ENCODE measurements around the gene CDC42BPA. TPM values are rescaled to one million over a fixed set of nuclear protein-coding genes. Genes with fewer than 3 reads are reported as not detected.

Gene CDC42BPA
- total RNA-seq, 1 experiment from 2014 or later = 32.0 TPM

GRCh38 chr1:227303662-227304061, 14.6 kb downstream of the CDC42BPA start:
- H3K4me2 ChIP-seq (ENCODE audit: low read length) = no peak overlapping the region
- H2AFZ ChIP-seq (ENCODE audit: low read length) = no peak overlapping the region
- H3K9ac ChIP-seq (ENCODE audit: low read length) = no peak overlapping the region
- ChIA-PET CTCF (no interaction called here), POLR2A (ENCODE audit: unreplicated experiment) (no interaction called here)
- H3K27ac ChIP-seq (ENCODE audit: low read length) = no peak overlapping the region
- DNase-seq (no peak), ATAC-seq (no peak)
- peaks cover 26% of the 10 kb centered on the region for H3K4me1 ChIP-seq (ENCODE audit: insufficient read depth, low read length)
- H3K27me3 ChIP-seq (ENCODE audit: low read length) = no peaks in the 10 kb centered on the region
- H4K20me1 ChIP-seq (ENCODE audit: low read length) = 0 out of 2 replicates have a peak, but pooled peaks cover 6% of the 10 kb centered on the region
- no peaks in the 10 kb centered on the region for H3K9me3 ChIP-seq (ENCODE audit: low read length)
- no TSS peak for BruUV-seq (replicated peaks)
- H3K9me2 ChIP-seq (replicated peaks; ENCODE audit: low read length) = no peaks in the 10 kb centered on the region
- H3K36me3 ChIP-seq (ENCODE audit: low read depth, low read length) = no peaks in the 10 kb centered on the region
- intact Hi-C loops (cut with micrococcal nuclease) = no loop called here
- TF ChIP-seq EZH2phosphoT487 (IDR thresholded peaks at IDR 0.05; ENCODE audit: borderline replicate concordance, low read length) = no peak
- TF ChIP-seq EZH2 (IDR thresholded peaks at IDR 0.05; ENCODE audit: low read length, unreplicated experiment) = no peak
- TF ChIP-seq, protein P1, sequence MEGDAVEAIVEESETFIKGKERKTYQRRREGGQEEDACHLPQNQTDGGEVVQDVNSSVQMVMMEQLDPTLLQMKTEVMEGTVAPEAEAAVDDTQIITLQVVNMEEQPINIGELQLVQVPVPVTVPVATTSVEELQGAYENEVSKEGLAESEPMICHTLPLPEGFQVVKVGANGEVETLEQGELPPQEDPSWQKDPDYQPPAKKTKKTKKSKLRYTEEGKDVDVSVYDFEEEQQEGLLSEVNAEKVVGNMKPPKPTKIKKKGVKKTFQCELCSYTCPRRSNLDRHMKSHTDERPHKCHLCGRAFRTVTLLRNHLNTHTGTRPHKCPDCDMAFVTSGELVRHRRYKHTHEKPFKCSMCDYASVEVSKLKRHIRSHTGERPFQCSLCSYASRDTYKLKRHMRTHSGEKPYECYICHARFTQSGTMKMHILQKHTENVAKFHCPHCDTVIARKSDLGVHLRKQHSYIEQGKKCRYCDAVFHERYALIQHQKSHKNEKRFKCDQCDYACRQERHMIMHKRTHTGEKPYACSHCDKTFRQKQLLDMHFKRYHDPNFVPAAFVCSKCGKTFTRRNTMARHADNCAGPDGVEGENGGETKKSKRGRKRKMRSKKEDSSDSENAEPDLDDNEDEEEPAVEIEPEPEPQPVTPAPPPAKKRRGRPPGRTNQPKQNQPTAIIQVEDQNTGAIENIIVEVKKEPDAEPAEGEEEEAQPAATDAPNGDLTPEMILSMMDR (conservative IDR thresholded peaks at IDR 0.05; ENCODE audit: low read depth, low read length) = no peak
- no peak overlapping the region for H3K4me3 ChIP-seq (ENCODE audit: low read length)
- H3F3A ChIP-seq (ENCODE audit: low read length, unreplicated experiment) = no peaks in the 10 kb centered on the region
- H3K79me2 ChIP-seq (ENCODE audit: low read length) = peaks cover 81% of the 10 kb centered on the region

- POLR2A ChIA-PET (ENCODE audit: unreplicated experiment) = no interaction called here
- TF ChIP-seq EZH2phosphoT487 (IDR thresholded peaks at IDR 0.05; ENCODE audit: borderline replicate concordance, low read length) (no peak), EZH2 (IDR thresholded peaks at IDR 0.05; ENCODE audit: low read length, unreplicated experiment) (no peak)
- TF ChIP-seq, protein P1 (conservative IDR thresholded peaks at IDR 0.05; ENCODE audit: low read depth, low read length) = no peak
Observed at GRCh38 chr1:227300682-227301081, 17.6 kb downstream of the CDC42BPA start.

GRCh38 chr1:227299688-227300087, 18.6 kb downstream of the CDC42BPA start:
- Histone ChIP-seq H3K9ac (ENCODE audit: low read length) (no peak overlapping the region), H3K4me3 (ENCODE audit: low read length) (peak overlapping the region; percentile 10; the same call in 1 of the 2 replicates), H3K79me2 (ENCODE audit: low read length) (peaks cover 76% of the 10 kb centered on the region), H3F3A (ENCODE audit: low read length, unreplicated experiment) (no peaks in the 10 kb centered on the region), H3K27me3 (ENCODE audit: low read length) (no peaks in the 10 kb centered on the region), H4K20me1 (ENCODE audit: low read length) (0 out of 2 replicates have a peak, but pooled peaks cover 6% of the 10 kb centered on the region), H3K9me2 (replicated peaks; ENCODE audit: low read length) (no peaks in the 10 kb centered on the region), H3K9me3 (ENCODE audit: low read length) (no peaks in the 10 kb centered on the region), H3K4me1 (ENCODE audit: insufficient read depth, low read length) (peaks cover 22% of the 10 kb centered on the region), H3K27ac (ENCODE audit: low read length) (peak overlapping the region; percentile 18), H3K36me3 (ENCODE audit: low read depth, low read length) (no peaks in the 10 kb centered on the region), H3K4me2 (ENCODE audit: low read length) (peak overlapping the region; percentile 60), H2AFZ (ENCODE audit: low read length) (no peak overlapping the region)
- ChIA-PET CTCF (no interaction called here), POLR2A (ENCODE audit: unreplicated experiment) (interaction anchor here (0.5 kb wide), 1 partner anchor 434 kb away, joined by 3 read pairs; no protein-coding TSS in a partner anchor)
- DNase-seq (peak; percentile 87), ATAC-seq (peak; percentile 95)
- no peak for TF ChIP-seq EZH2 (IDR thresholded peaks at IDR 0.05; ENCODE audit: low read length, unreplicated experiment)
- TF ChIP-seq, protein P1 (conservative IDR thresholded peaks at IDR 0.05; ENCODE audit: low read depth, low read length) = no peak
- TF ChIP-seq EZH2phosphoT487 (IDR thresholded peaks at IDR 0.05; ENCODE audit: borderline replicate concordance, low read length) = no peak
- no TSS peak for BruUV-seq (replicated peaks)
- intact Hi-C loops (cut with micrococcal nuclease) = loop anchor here (1.0 kb wide), 2 partner anchors 16 to 138 kb away; no protein-coding TSS in a partner anchor

More at GRCh38 chr1:227300682-227301081, 17.6 kb downstream of the CDC42BPA start:
- Histone ChIP-seq H3K4me3 (ENCODE audit: low read length) (no peak overlapping the region), H4K20me1 (ENCODE audit: low read length) (0 out of 2 replicates have a peak, but pooled peaks cover 6% of the 10 kb centered on the region), H3K4me1 (ENCODE audit: insufficient read depth, low read length) (peaks cover 22% of the 10 kb centered on the region), H2AFZ (ENCODE audit: low read length) (no peak overlapping the region), H3K79me2 (ENCODE audit: low read length) (peaks cover 78% of the 10 kb centered on the region), H3K9me2 (replicated peaks; ENCODE audit: low read length) (no peaks in the 10 kb centered on the region), H3K4me2 (ENCODE audit: low read length) (no peak overlapping the region), H3K36me3 (ENCODE audit: low read depth, low read length) (no peaks in the 10 kb centered on the region), H3K27me3 (ENCODE audit: low read length) (no peaks in the 10 kb centered on the region), H3K9me3 (ENCODE audit: low read length) (no peaks in the 10 kb centered on the region), H3F3A (ENCODE audit: low read length, unreplicated experiment) (no peaks in the 10 kb centered on the region), H3K27ac (ENCODE audit: low read length) (no peak overlapping the region), H3K9ac (ENCODE audit: low read length) (no peak overlapping the region)
- no TSS peak for BruUV-seq (replicated peaks)
- intact Hi-C loops (cut with micrococcal nuclease) = no loop called here
- DNase-seq (no peak), ATAC-seq (no peak)
- CTCF ChIA-PET = no interaction called here
